HUES48 (cell line): ENCODE results near the gene AKR1B1.
A peak's percentile ranks its signal among the peaks of the same experiment; 100 is the strongest.

Source experiments
- H3K27ac ChIP-seq: one replicate; pipeline ENCODE4 v1.7.0; 2013; ENCODE audit warnings: low read depth, low read length, inconsistent platforms
- H3K27me3 ChIP-seq: 2 replicates; pipeline ENCODE4 v1.6.1; 2013; ENCODE audit warnings: mild to moderate bottlenecking, low read length; ENCODE audit not compliant: control insufficient read depth, insufficient read depth
- H3K36me3 ChIP-seq: 2 replicates; pipeline ENCODE4 v1.6.1; 2013; ENCODE audit warnings: low read length; ENCODE audit not compliant: control insufficient read depth, insufficient read depth
- H3K4me1 ChIP-seq: 2 replicates; pipeline ENCODE4 v1.6.1; 2013; ENCODE audit warnings: mild to moderate bottlenecking, low read length; ENCODE audit not compliant: control insufficient read depth, insufficient read depth
- H3K4me3 ChIP-seq: 2 replicates; pipeline ENCODE4 v1.5.1; 2013; ENCODE audit warnings: mild to moderate bottlenecking, low read depth, low read length
- H3K9ac ChIP-seq: 2 replicates; pipeline ENCODE4 v1.6.1; 2013; ENCODE audit warnings: mild to moderate bottlenecking, low read depth, low read length, moderate library complexity
- H3K9me3 ChIP-seq: 2 replicates; pipeline ENCODE4 v1.6.1; 2013; ENCODE audit warnings: low read length; ENCODE audit not compliant: control insufficient read depth, insufficient read depth

AKR1B1 gene

GRCh38 chr7:134483296-134483695 is 24.4 kb upstream of the AKR1B1 start:
- Histone ChIP-seq H3K9ac (no peak overlapping the region), H3K36me3 (no peaks in the 10 kb centered on the region), H3K27ac (no peak overlapping the region), H3K4me3 (no peak overlapping the region), H3K4me1 (peaks cover 8% of the 10 kb centered on the region), H3K27me3 (no peaks in the 10 kb centered on the region), H3K9me3 (no peaks in the 10 kb centered on the region)

- Histone ChIP-seq H3K9ac (no peak overlapping the region), H3K4me1 (peaks cover 8% of the 10 kb centered on the region), H3K9me3 (no peaks in the 10 kb centered on the region), H3K36me3 (no peaks in the 10 kb centered on the region), H3K4me3 (no peak overlapping the region), H3K27me3 (no peaks in the 10 kb centered on the region), H3K27ac (no peak overlapping the region)
These were observed 24.0 kb upstream of the AKR1B1 start for GRCh38 chr7:134482858-134483257.

GRCh38 chr7:134481167-134481566 is 22.3 kb upstream of the AKR1B1 start:
- no peaks in the 10 kb centered on the region for H3K9me3 ChIP-seq
- H3K4me1 ChIP-seq, result peaks cover 8% of the 10 kb centered on the region
- no peaks in the 10 kb centered on the region for H3K27me3 ChIP-seq
- H3K9ac ChIP-seq, result no peak overlapping the region
- no peak overlapping the region; the same call in 1 of the 2 replicates for H3K4me3 ChIP-seq
- no peaks in the 10 kb centered on the region for H3K36me3 ChIP-seq
- peak overlapping the region; percentile 36 for H3K27ac ChIP-seq

- H3K27me3 ChIP-seq, result no peaks in the 10 kb centered on the region
- H3K9ac ChIP-seq, result no peak overlapping the region
- no peaks in the 10 kb centered on the region for H3K36me3 ChIP-seq
- peaks cover 8% of the 10 kb centered on the region for H3K4me1 ChIP-seq
- H3K4me3 ChIP-seq, result no peak overlapping the region; the same call in 1 of the 2 replicates
- no peaks in the 10 kb centered on the region for H3K9me3 ChIP-seq
- H3K27ac ChIP-seq, result peak overlapping the region; percentile 59
These were observed 21.8 kb upstream of the AKR1B1 start for GRCh38 chr7:134480730-134481129.

GRCh38 chr7:134480202-134480601 is 21.3 kb upstream of the AKR1B1 start:
- Histone ChIP-seq H3K4me3 (no peak overlapping the region), H3K9ac (no peak overlapping the region), H3K36me3 (no peaks in the 10 kb centered on the region), H3K27ac (peak overlapping the region; percentile 59), H3K4me1 (peaks cover 8% of the 10 kb centered on the region), H3K9me3 (no peaks in the 10 kb centered on the region), H3K27me3 (no peaks in the 10 kb centered on the region)

- Histone ChIP-seq H3K9ac (no peak overlapping the region), H3K4me3 (no peak overlapping the region), H3K9me3 (no peaks in the 10 kb centered on the region), H3K27me3 (no peaks in the 10 kb centered on the region), H3K36me3 (no peaks in the 10 kb centered on the region), H3K27ac (no peak overlapping the region), H3K4me1 (peaks cover 8% of the 10 kb centered on the region)
These were observed 19.8 kb upstream of the AKR1B1 start for GRCh38 chr7:134478707-134479106.

- Histone ChIP-seq H3K27me3 (no peaks in the 10 kb centered on the region), H3K36me3 (no peaks in the 10 kb centered on the region), H3K4me3 (no peak overlapping the region), H3K4me1 (peaks cover 8% of the 10 kb centered on the region), H3K27ac (no peak overlapping the region), H3K9me3 (no peaks in the 10 kb centered on the region), H3K9ac (no peak overlapping the region)
These were observed 19.1 kb upstream of the AKR1B1 start for GRCh38 chr7:134477954-134478353.

- Histone ChIP-seq H3K9ac (no peak overlapping the region), H3K4me1 (peaks cover 7% of the 10 kb centered on the region), H3K36me3 (no peaks in the 10 kb centered on the region), H3K4me3 (no peak overlapping the region), H3K27ac (no peak overlapping the region), H3K9me3 (no peaks in the 10 kb centered on the region), H3K27me3 (no peaks in the 10 kb centered on the region)
These were observed 17.1 kb upstream of the AKR1B1 start for GRCh38 chr7:134476044-134476443.

GRCh38 chr7:134474828-134475227 is 15.9 kb upstream of the AKR1B1 start:
- no peaks in the 10 kb centered on the region for H3K36me3 ChIP-seq
- H3K27me3 ChIP-seq, result no peaks in the 10 kb centered on the region
- H3K4me3 ChIP-seq, result no peak overlapping the region
- no peak overlapping the region for H3K27ac ChIP-seq
- no peaks in the 10 kb centered on the region for H3K9me3 ChIP-seq
- H3K4me1 ChIP-seq, result no peaks in the 10 kb centered on the region
- H3K9ac ChIP-seq, result no peak overlapping the region

- Histone ChIP-seq H3K27me3 (no peaks in the 10 kb centered on the region), H3K36me3 (no peaks in the 10 kb centered on the region), H3K4me1 (no peaks in the 10 kb centered on the region), H3K9ac (no peak overlapping the region), H3K9me3 (no peaks in the 10 kb centered on the region), H3K4me3 (no peak overlapping the region), H3K27ac (no peak overlapping the region)
These were observed 15.0 kb upstream of the AKR1B1 start for GRCh38 chr7:134473861-134474291.

- Histone ChIP-seq H3K36me3 (no peaks in the 10 kb centered on the region), H3K4me1 (no peaks in the 10 kb centered on the region), H3K27ac (no peak overlapping the region), H3K27me3 (no peaks in the 10 kb centered on the region), H3K9me3 (no peaks in the 10 kb centered on the region), H3K9ac (no peak overlapping the region), H3K4me3 (no peak overlapping the region)
These were observed 13.8 kb upstream of the AKR1B1 start for GRCh38 chr7:134472572-134473244.
